Transverse colon (tissue), 4 donors: Measurements from ENCODE around the gene ITM2C. TPM values are rescaled to one million over a fixed set of nuclear protein-coding genes. Genes with fewer than 3 reads are reported as not detected.

ENCODE experiments used
- DNase-seq: peaks from one replicate; pipeline ENCODE4 v3.0.0-alpha.2; 2019
- H3K27ac ChIP-seq, 4 donors: fragments of 200-600 bp; sonication (generic); 2 replicates each; pipeline ENCODE4 v1.5.1; 2016 to 2018; ENCODE audit warnings: inconsistent platforms in 4 of 4
- H3K27me3 ChIP-seq: fragments of 200-600 bp; sonication (generic); 2 replicates; pipeline ENCODE4 v1.5.1; 2017; ENCODE audit warnings: inconsistent platforms
- H3K36me3 ChIP-seq, 4 donors: fragments of 200-600 bp; sonication (generic); 2 replicates each; pipeline ENCODE4 v1.5.1; 2017 to 2019; ENCODE audit warnings: inconsistent platforms in 4 of 4
- H3K4me1 ChIP-seq, 4 donors: fragments of 200-600 bp; sonication (generic); 2 replicates each; pipeline ENCODE4 v1.5.1; 2017 to 2020; ENCODE audit warnings: inconsistent platforms in 4 of 4
- H3K4me3 ChIP-seq, 4 donors: fragments of 200-600 bp; sonication (generic); 1 replicate in 1 of 4; 2 replicates in 3 of 4; pipeline versions ENCODE4 v1.5.1 to v1.6.1; 2017 to 2019; ENCODE audit warnings: inconsistent platforms in 4 of 4
- H3K9me3 ChIP-seq, 2 donors: fragments of 200-600 bp; sonication (generic); 2 replicates each; pipeline ENCODE4 v1.5.1; 2017 to 2019; ENCODE audit warnings: inconsistent platforms in 2 of 2
- CTCF ChIP-seq, 5 experiments: fragments of 200-600 bp in 3 of 5; fragments of 450-650 bp in 2 of 5; sonication (generic) in 3 of 5; IDR thresholded peaks; 1 replicate in 2 of 5; 2 replicates in 3 of 5; pipeline ENCODE4 v1.5.1; 2016 to 2017; ENCODE audit warnings: antibody characterized with exemption in 5 of 5, inconsistent platforms in 3 of 5, mild to moderate bottlenecking in 2 of 5, moderate library complexity in 1 of 5
- EP300 ChIP-seq: sonication (generic); formaldehyde crosslinking; IDR thresholded peaks from one replicate; pipeline ENCODE4 v1.6.1; 2017; ENCODE audit warnings: antibody characterized with exemption, low read depth
- POLR2A ChIP-seq: fragments of 450-650 bp; IDR thresholded peaks from one replicate; pipeline ENCODE4 v1.6.1; 2016; ENCODE audit warnings: antibody characterized with exemption, mild to moderate bottlenecking, moderate library complexity
- POLR2AphosphoS5 ChIP-seq, 3 donors: sonication (generic); formaldehyde crosslinking; IDR thresholded peaks; one replicate each; pipeline ENCODE4 v1.6.1; 2016; ENCODE audit warnings: antibody characterized with exemption in 3 of 3
- WGBS, 2 donors: methylation state at CpG; one replicate each; pipeline ENCODE4 v1.1.5; 2018; ENCODE audit warnings: low coverage in 1 of 2; 5-methylcytosine and 5-hydroxymethylcytosine counted together
- in situ Hi-C, 4 donors: fragments of 200-750 bp; cut with MboI; loops; one replicate each; pipeline versions ENCODE4 v1.15.0 to v1.15.1; 2017; ENCODE audit warnings: low sequenced_read_pairs in 3 of 4, low pct_ligation_motif_present in 1 of 4, low pct_unique_long_range_greater_than_20kb in 1 of 4
- intact Hi-C: fragments of 100-400 bp; cut with DNase I; formaldehyde crosslinking; loops from one replicate; pipeline ENCODE4 v1.15.1; 2023; ENCODE audit warnings: low total_unique reads
- total RNA-seq, 4 donors: library from RNA; depleted of rRNA; stranded (reverse); fragments of >200 nt; gene quantifications; one replicate each; pipeline ENCODE4 v1.1.0, GENCODE V29; 2016

Gene ITM2C
- total RNA-seq, 4 donors from 2014 or later = 911 to 2,535 (median 1,776) TPM

GRCh38 chr2:230903231-230904150 is 38.7 kb downstream of the ITM2C start:
- Histone ChIP-seq H3K4me3 (no peak overlapping the region), H3K4me1 (peaks cover 0 to 5% (median 0%) of the 10 kb centered on the region in 4 donors), H3K36me3 (no peaks in the 10 kb centered on the region), H3K9me3 (no peaks in the 10 kb centered on the region), H3K27me3 (no peaks in the 10 kb centered on the region), H3K27ac (no peak overlapping the region)
- in situ Hi-C loops = loop anchor here in 1 of 4 donors (10.0 kb wide), 2 partner anchors 59 to 81 kb away; no protein-coding TSS in a partner anchor
- TF ChIP-seq POLR2A (no peak), CTCF (IDR thresholded peaks at IDR 0.05) (no peak), POLR2AphosphoS5 (IDR thresholded peaks at IDR 0.05) (no peak), EP300 (no peak)
- WGBS, 2 donors = 80 to 86% methylated on average over 4 to 19 of the region's 19 CpGs
- peak; percentile 7 for DNase-seq
- intact Hi-C loops = no loop called here

GRCh38 chr2:230904856-230905447 is 40.2 kb downstream of the ITM2C start:
- DNase-seq = peak; percentile 5
- peaks cover 0 to 14% (median 0%) of the 10 kb centered on the region in 4 donors for H3K4me1 ChIP-seq
- H3K36me3 ChIP-seq = no peaks in the 10 kb centered on the region
- H3K9me3 ChIP-seq = no peaks in the 10 kb centered on the region
- in situ Hi-C loops = loop anchor here in 2 of 4 donors (5.0 to 10.0 kb wide), 3 partner anchors 43 to 80 kb away; partner anchors contain the start of gene ITM2C (in 1 of the 2)
- H3K27ac ChIP-seq = no peak overlapping the region
- 83 to 92% methylated on average over 5 to 15 of the region's 15 CpGs for WGBS, 2 donors
- intact Hi-C loops = no loop called here
- H3K4me3 ChIP-seq = no peak overlapping the region
- no peak for TF ChIP-seq POLR2A
- no peaks in the 10 kb centered on the region for H3K27me3 ChIP-seq

DNA sequence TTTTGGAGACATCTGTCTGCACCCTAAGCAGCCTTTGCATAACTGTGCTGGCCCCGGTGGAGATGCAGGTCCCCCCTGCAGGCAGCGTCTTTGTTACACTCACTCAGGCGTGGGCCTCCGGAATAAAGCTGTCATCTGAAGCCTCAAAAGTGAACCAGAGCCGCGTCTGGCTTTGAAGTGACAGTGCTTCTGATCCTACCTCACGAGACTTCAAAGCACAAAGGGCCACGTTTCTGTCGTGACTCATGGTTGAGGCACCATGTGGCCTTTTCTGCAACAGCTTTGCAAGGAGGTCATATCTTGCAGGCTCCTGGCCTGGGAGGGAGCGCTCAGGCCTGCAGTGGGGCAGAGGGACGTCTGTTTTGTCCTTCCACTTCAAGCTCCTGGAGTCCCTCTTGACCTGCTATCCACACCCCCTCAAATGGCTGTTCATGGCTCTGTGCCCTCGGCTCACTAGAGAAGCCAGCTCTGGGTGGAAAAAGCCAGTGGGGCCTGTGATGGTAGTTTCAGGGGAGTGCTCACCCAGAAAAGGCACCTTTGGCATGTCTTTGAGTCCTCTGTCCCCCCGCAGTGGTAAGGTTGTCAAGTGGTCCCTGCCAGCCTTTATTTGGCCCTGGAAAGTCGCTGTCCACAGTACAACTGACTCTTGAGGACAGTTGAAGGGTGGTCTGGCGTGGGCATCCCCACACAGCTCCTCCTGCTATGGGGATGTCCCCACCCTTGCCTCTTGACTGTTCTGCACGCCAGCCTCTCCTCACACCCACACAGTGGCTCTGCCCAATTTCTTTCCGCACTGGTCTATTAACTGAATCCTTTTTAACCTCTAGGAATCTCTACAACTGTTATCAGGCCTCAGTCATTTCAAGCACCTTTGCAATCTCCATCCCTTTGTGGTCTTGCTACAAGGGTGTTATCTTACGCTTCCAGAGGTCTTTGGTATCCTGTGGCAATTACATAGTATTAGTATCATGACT is 41.0 kb downstream of the ITM2C start:
- in situ Hi-C loops (loop anchor here in 2 of 4 donors (5.0 to 10.0 kb wide), 3 partner anchors 43 to 79 kb away; partner anchors contain the start of gene ITM2C (in 1 of the 2)), intact Hi-C loops (no loop called here)
- no peaks in the 10 kb centered on the region for H3K27me3 ChIP-seq
- WGBS, 2 donors = 78% methylated on average over 11 to 18 of the region's 18 CpGs
- H3K4me3 ChIP-seq = no peak overlapping the region
- no peaks in the 10 kb centered on the region for H3K36me3 ChIP-seq
- DNase-seq = no peak
- no peak overlapping the region for H3K27ac ChIP-seq
- H3K9me3 ChIP-seq = no peaks in the 10 kb centered on the region
- peaks cover 0 to 14% (median 0%) of the 10 kb centered on the region in 4 donors for H3K4me1 ChIP-seq
- TF ChIP-seq POLR2AphosphoS5 (IDR thresholded peaks at IDR 0.05) = no peak
- no peak for TF ChIP-seq EP300
- TF ChIP-seq CTCF (IDR thresholded peaks at IDR 0.05) = no peak
- no peak for TF ChIP-seq POLR2A

DNA sequence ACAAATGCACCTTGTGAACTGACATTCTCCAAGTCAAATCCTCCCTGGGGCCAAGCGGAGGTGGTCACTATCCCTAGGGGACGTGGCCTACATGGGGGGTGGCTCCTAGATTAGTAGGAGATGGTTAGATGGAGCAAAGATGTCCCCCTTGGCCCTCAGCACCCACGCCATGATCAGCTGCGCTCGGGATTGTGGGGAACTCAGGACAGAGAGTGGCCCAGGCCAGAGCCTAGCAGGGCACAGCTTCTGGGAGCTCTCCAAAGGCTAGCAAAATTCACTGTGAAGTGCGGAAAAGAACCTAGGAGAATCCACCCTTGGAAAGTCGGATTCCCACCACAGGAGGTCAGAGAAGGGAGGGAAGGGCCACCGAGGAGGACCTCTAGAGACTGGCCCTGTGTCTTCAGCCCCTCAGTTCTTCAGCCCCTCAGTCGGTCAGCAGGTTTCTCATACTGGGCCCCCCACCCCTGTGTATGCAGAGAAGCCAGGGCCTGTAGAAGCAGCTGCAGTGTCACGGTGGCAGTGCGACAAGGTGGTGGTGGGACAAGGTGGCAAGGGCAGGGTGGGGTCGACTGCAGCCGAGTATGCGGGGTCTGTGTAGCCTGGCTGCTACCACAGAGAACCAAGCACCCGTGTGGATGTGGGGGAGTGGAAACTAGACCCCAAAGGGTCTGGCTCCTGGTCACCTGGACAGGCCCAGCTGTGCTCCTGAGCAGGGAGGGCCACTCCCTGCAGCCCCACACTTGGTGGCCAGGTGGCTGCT is 41.9 kb downstream of the ITM2C start:
- Histone ChIP-seq H3K27ac (no peak overlapping the region), H3K27me3 (no peaks in the 10 kb centered on the region), H3K4me1 (peaks cover 0 to 14% (median 0%) of the 10 kb centered on the region in 4 donors), H3K9me3 (no peaks in the 10 kb centered on the region), H3K4me3 (no peak overlapping the region), H3K36me3 (no peaks in the 10 kb centered on the region)
- in situ Hi-C loops (loop anchor here in 2 of 4 donors (5.0 to 10.0 kb wide), 3 partner anchors 44 to 78 kb away; partner anchors contain the start of gene ITM2C (in 1 of the 2)), intact Hi-C loops (no loop called here)
- WGBS, 2 donors = 95 to 100% methylated on average over 1 to 15 of the region's 15 CpGs
- TF ChIP-seq CTCF (IDR thresholded peaks at IDR 0.05) (no peak), EP300 (no peak)
- no peak for DNase-seq
